ENCODE data around the gene ABI3BP. TPM values are rescaled to one million over a fixed set of nuclear protein-coding genes. Genes with fewer than 3 reads are reported as not detected.

The ABI3BP gene
- total RNA-seq, 2 donors from 2014 or later, result 16.4 to 34.6 TPM

DNA sequence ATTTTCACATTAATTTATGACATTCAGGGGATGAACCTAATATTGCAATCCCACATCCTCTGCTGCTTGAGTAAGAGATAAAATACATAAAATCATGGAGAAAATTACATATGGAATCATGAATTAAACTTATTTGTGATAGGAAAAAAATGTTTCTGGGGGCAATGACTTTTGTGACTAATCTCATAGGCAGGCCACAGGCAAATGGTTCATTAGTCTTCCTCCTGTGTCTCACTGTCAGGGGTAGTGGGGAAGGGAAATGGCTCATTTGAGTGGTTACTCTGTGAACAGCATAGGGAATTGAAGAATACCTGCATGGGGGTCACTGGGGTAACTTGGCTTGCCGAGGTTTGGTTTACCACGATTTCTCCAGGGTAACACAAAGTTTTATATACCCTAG lies 211.9 kb downstream of the ABI3BP start:
- intact Hi-C loops (cut with DNase I), result no loop called here
- no peak overlapping the region for H3K9ac ChIP-seq (ENCODE audit: low read depth in 2 of 2, low read length in 2 of 2)
- TF ChIP-seq, protein P1, sequence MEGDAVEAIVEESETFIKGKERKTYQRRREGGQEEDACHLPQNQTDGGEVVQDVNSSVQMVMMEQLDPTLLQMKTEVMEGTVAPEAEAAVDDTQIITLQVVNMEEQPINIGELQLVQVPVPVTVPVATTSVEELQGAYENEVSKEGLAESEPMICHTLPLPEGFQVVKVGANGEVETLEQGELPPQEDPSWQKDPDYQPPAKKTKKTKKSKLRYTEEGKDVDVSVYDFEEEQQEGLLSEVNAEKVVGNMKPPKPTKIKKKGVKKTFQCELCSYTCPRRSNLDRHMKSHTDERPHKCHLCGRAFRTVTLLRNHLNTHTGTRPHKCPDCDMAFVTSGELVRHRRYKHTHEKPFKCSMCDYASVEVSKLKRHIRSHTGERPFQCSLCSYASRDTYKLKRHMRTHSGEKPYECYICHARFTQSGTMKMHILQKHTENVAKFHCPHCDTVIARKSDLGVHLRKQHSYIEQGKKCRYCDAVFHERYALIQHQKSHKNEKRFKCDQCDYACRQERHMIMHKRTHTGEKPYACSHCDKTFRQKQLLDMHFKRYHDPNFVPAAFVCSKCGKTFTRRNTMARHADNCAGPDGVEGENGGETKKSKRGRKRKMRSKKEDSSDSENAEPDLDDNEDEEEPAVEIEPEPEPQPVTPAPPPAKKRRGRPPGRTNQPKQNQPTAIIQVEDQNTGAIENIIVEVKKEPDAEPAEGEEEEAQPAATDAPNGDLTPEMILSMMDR (IDR thresholded peaks at IDR 0.05), result no peak
- H3K36me3 ChIP-seq, result no peaks in the 10 kb centered on the region
- no peaks in the 10 kb centered on the region for H3K9me3 ChIP-seq
- H3K27me3 ChIP-seq, result no peaks in the 10 kb centered on the region
- no peak for DNase-seq
- H3K4me1 ChIP-seq, result no peaks in the 10 kb centered on the region
- H3K27ac ChIP-seq, result no peak overlapping the region
- no peak overlapping the region for H3K4me3 ChIP-seq

DNA sequence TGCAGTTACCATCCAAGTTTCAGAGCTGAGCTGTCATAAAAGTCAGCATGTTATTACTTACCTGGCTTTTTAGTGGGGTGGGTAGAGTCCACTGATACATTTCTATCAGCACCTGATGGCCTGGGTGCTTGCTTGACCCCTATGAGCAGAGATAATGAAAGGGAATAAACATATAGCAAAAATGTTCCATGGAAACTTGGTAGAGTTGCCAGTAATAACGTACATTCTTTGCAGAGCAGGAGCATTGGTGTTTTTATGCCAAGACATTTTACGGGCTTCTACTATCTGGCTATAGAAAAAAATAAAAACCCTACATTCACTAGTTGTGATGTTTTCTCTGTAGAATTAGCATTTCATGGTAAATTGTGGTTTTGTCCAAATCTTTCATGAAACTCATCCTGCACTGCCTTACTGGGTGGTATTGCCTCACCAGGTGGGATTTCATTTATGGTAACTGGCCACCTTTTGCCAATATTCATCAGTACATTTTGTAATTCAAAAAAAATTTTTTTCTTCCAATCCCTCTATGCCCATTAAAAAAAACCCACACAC lies 213.1 kb downstream of the ABI3BP start:
- Histone ChIP-seq H3K4me3 (no peak overlapping the region), H3K27ac (no peak overlapping the region), H3K4me1 (no peaks in the 10 kb centered on the region), H3K9me3 (no peaks in the 10 kb centered on the region), H3K9ac (ENCODE audit: low read depth in 2 of 2, low read length in 2 of 2) (no peak overlapping the region), H3K36me3 (no peaks in the 10 kb centered on the region), H3K27me3 (no peaks in the 10 kb centered on the region)
- intact Hi-C loops (cut with DNase I), result no loop called here
- DNase-seq, result no peak
- TF ChIP-seq, protein P1 (IDR thresholded peaks at IDR 0.05), result no peak

DNA sequence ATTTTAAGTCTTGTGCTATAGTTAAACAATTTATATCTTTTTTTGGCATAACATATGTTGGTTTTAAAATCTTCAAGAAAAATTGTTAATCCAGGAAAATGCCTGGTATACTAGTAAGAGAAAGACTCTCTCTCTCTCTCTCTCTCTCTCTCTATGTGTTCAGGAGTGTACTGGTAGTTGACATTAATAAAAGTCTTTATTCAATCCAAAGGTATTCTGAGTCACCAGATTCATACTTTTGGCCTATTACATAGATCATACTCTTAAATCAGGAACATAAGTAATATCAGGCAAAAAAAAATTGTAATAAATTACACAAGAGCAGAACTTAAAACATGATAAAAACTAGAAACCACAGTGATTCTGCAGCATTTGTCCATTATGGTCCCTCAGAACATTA lies 213.7 kb downstream of the ABI3BP start:
- intact Hi-C loops (cut with DNase I), result no loop called here
- DNase-seq, result no peak

DNA sequence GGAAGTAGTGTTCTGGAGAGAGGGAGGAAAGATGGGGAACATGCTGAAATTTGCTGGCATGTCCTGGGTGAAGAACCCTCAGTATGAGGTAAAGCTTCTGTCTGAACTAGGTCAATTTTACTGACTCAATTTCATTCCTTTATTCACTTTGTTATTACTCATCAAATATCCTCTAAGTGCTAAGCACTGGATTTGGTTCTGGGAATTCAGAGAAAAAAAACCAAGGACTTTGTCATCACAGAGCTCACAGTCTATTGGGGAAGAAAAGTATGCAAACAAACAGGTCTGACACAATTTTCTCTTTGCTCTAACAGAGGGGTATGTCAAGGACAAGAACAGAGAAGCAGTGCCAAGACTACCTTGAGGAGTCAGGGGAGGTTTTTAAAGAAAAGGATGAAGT lies 215.9 kb downstream of the ABI3BP start:
- TF ChIP-seq, protein P1 (IDR thresholded peaks at IDR 0.05), result no peak
- intact Hi-C loops (cut with DNase I), result no loop called here
- Histone ChIP-seq H3K36me3 (no peaks in the 10 kb centered on the region), H3K27ac (no peak overlapping the region), H3K27me3 (no peaks in the 10 kb centered on the region), H3K4me3 (no peak overlapping the region), H3K4me1 (no peaks in the 10 kb centered on the region), H3K9me3 (no peaks in the 10 kb centered on the region), H3K9ac (ENCODE audit: low read depth in 2 of 2, low read length in 2 of 2) (no peak overlapping the region)
- no peak for DNase-seq

More for the DNA sequence above, 213.7 kb downstream of the ABI3BP start:
- H3K4me3 ChIP-seq, result no peak overlapping the region
- TF ChIP-seq, protein P1 (IDR thresholded peaks at IDR 0.05), result no peak
- no peaks in the 10 kb centered on the region for H3K27me3 ChIP-seq
- no peak overlapping the region for H3K27ac ChIP-seq
- H3K4me1 ChIP-seq, result no peaks in the 10 kb centered on the region
- no peaks in the 10 kb centered on the region for H3K9me3 ChIP-seq
- H3K9ac ChIP-seq (ENCODE audit: low read depth in 2 of 2, low read length in 2 of 2), result no peak overlapping the region
- no peaks in the 10 kb centered on the region for H3K36me3 ChIP-seq

DNA sequence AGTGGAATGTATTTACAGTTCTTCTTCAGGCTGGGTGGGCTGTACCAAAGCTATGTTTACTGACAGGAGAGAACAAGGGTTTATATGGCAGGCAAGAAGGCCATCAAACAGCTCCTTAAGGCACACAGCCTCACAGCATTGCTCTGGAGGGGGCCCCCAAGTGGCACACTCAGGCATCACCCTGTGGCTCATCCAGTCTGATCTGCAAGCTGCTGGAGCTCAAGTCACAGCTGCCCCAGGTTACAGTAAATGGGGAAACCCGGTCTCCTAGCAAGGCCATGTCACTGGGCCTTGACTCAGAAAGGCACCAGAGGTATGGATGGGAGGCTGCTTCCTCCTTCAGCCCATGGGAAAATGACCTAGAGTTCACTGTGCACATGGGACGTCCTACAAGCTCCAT lies 216.5 kb downstream of the ABI3BP start:
- DNase-seq, result no peak
- TF ChIP-seq, protein P1 (IDR thresholded peaks at IDR 0.05), result no peak
- Histone ChIP-seq H3K4me3 (no peak overlapping the region), H3K9ac (ENCODE audit: low read depth in 2 of 2, low read length in 2 of 2) (no peak overlapping the region), H3K9me3 (no peaks in the 10 kb centered on the region), H3K27ac (no peak overlapping the region), H3K27me3 (no peaks in the 10 kb centered on the region), H3K4me1 (no peaks in the 10 kb centered on the region), H3K36me3 (no peaks in the 10 kb centered on the region)
- intact Hi-C loops (cut with DNase I), result no loop called here

Measured in colonic mucosa (tissue), 4 donors.